ENCODE data around the gene SERGEF.

SERGEF gene

GRCh38 chr11:17748761-17749721 lies 263.8 kb downstream of the SERGEF start:
- H3K4me3 ChIP-seq (ENCODE audit: low read length) = no peak overlapping the region
- TF ChIP-seq ZNF274 (IDR thresholded peaks at IDR 0.05; ENCODE audit: low read depth, low read length) = no peak

DNA sequence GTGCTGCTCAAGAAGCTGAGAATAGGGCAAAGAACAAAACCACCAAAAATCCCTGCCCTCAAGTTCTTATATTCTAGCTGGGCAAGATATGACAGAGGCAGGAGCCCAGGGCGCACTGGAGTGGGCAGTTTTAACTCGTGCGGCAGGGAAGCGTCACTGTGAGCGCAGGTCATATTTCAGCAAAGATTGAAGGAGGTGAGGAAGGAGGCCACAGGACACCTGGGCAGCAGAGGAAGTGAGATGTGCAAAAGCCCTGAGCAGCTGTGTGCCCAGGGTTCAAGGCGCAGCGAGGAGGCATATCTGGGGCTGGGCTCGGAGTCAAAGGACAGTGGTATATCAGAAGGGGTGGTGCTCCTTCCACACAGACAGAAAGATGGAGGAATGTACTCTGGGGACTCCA lies 264.8 kb downstream of the SERGEF start:
- no peak overlapping the region for H3K4me3 ChIP-seq (ENCODE audit: low read length)
- TF ChIP-seq ZNF274 (IDR thresholded peaks at IDR 0.05; ENCODE audit: low read depth, low read length) = no peak

GRCh38 chr11:17747131-17747955 lies 265.5 kb downstream of the SERGEF start:
- TF ChIP-seq ZNF274 (IDR thresholded peaks at IDR 0.05; ENCODE audit: low read depth, low read length) = no peak
- no peak overlapping the region for H3K4me3 ChIP-seq (ENCODE audit: low read length)

DNA sequence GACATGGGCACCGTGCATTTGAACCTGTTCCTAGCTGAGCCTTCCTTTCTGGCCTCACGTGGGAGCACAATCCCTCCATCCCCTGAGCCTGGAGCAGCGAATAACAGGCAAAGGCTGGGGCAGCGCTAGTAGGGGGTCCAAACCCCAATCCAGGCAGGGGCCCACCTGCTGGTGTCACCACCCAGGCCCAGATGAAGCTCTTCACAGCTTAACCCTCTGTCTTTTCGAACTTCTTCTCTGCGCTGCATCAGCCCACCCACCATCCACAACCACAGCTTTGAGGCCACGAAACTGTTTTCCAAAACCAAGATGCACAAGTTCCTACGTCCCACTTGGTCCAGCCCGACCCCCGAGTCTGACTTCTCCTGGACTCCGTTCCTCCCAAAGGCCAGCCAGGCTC lies 266.8 kb downstream of the SERGEF start:
- TF ChIP-seq ZNF274 (IDR thresholded peaks at IDR 0.05; ENCODE audit: low read depth, low read length) = no peak

DNA sequence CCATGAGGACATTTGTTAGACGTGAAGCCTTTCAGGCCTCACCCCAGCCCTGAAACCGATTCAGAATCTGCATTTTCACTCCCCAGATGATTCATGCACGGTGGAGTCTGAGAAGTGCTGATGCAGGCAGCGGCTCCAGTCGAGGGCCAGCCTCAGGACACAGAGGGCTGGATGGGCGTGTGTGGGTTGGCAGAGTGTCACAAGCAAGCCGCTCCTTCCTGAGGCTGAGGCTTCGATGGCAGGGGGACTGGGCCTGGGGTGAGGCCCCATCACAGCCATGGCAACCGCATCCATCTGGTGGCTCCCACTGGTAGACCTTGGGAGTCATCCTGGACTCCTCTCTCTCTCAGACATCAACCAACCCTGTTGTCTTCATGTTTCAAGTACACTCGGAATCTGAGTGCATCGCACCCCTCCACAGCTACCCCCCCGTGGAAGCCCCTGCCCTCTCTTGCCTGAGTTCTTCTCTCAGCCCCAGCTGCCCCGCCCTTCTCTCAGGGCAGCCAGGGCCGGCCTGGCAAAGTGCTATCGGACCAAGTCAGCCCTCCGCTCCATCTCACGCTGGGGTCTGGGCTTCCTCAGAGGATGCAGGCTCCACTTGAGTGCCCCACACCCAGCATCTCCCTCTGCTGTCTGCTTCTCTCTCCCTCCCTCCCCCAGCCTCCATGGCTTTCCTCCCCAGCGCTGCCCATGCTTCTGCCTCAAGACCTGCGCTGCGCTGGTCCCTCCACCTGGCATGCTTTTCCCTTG lies 267.6 kb downstream of the SERGEF start:
- TF ChIP-seq ZNF274 (IDR thresholded peaks at IDR 0.05; ENCODE audit: low read depth, low read length) = no peak
- H3K4me3 ChIP-seq (ENCODE audit: low read length) = no peak overlapping the region

More for the DNA sequence above, 266.8 kb downstream of the SERGEF start:
- H3K4me3 ChIP-seq (ENCODE audit: low read length) = no peak overlapping the region

DNA sequence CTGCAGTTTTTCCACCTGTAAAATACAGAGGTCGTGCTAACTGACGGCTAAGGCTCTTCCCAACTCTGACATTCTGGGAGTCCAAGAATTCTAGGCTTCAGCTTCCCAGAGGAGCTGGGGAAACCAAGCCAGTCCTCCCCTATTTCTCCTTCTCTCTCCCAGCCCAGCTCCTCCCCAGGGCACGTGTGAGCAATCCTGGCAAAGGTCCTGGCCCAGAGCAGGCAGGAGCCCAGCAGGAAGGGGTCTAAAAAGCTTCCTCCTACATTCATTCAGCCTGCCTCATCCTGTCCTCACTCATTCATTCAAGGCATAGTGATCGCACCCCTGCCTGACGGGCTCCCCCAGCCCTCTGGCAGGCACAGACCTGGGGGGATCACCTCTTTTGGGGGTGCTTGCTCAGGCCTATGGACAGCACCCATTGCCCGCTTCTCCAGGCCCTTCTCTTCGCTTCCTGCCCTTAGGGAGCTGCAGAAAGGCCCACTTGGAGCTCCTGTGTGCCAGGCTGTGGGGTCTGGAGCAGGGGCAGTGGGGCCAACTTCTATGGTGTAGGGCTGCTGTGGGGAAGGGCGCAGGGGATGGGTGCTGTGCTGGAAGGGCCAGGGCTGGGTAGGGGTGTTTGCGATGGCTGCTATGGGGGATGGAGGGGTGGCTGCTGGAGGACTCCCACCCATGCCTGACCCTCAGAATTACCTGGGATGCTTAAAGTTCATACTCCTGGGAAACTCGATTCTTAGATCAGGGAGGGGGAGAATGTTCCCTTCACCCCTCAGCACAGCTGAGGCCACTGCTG lies 268.5 kb downstream of the SERGEF start:
- no peak overlapping the region for H3K4me3 ChIP-seq (ENCODE audit: low read length)
- no peak for TF ChIP-seq ZNF274 (IDR thresholded peaks at IDR 0.05; ENCODE audit: low read depth, low read length)

DNA sequence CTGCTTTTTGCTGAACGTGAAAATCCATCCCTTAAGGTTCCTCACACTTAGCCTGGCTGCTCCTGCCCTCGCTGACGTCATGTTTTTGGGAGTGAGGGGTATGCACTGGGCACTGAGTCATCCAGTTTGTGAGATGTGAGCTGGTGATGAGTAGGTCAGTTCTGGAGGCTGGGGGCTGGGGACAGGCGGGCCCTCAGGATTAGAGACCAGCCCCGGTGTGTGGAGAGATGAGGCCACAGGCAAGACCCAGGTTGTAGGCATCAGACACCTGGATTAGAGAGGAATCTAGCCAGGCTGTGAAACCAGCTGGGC lies 269.1 kb downstream of the SERGEF start:
- H3K4me3 ChIP-seq (ENCODE audit: low read length) = no peak overlapping the region
- no peak for TF ChIP-seq ZNF274 (IDR thresholded peaks at IDR 0.05; ENCODE audit: low read depth, low read length)

DNA sequence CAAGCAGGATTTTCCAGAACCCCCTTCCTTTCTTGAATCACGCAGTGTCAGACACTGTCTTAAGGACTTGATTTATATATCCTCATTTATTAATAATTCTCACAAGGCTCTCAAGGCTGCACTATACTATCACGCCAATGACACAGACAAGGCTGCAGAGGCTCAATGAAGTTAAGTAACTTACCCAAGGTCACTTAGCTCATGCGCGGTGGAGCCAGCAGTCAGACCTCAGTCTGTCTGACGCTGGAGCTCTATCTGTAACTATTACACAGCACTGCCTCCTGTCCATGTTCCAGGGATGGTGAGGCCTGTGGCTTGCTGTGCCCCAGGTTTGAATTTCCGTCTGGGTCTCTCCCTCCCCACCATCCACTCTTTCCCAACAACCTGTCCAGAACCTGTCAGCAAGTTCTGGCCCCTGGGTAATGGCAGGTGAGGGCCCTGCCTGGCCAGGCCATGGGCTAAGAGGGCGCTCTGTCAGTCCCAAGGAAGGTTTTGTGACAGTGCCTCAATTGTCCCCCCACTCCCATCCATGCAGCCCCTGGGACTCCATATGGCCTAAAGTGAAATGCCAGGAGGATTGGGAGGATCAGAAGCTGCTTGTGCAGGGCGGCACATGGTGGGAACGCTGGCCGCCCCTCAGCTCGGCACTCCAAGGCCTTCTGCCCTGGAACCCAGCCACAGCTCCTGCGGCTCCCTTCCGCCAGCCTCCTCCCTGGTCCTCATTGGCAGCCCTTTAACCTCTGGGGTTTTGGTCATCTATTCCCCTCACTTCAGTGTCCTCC lies 269.6 kb downstream of the SERGEF start:
- no peak overlapping the region for H3K4me3 ChIP-seq (ENCODE audit: low read length)
- no peak for TF ChIP-seq ZNF274 (IDR thresholded peaks at IDR 0.05; ENCODE audit: low read depth, low read length)

DNA sequence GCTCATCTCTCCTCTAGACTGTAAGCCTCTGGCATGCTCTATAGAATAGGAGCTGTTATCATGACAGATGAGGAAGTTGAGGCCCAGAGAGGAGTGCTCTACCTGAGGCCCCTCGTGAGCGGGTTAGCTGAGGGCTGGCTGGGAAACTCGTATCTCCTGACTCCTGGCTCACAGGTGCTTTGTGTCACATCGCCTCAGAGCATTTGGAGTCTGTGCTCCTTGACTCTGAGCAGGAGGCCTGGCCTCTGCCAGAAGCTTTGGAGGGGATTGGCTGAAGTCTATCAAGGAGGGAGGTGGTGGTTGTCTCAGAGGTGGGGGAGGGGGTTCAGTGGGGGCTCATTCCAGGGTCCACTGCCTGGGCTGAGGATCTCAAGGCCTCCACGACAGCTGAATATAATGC lies 270.8 kb downstream of the SERGEF start:
- no peak overlapping the region for H3K4me3 ChIP-seq (ENCODE audit: low read length)
- TF ChIP-seq ZNF274 (IDR thresholded peaks at IDR 0.05; ENCODE audit: low read depth, low read length) = no peak

DNA sequence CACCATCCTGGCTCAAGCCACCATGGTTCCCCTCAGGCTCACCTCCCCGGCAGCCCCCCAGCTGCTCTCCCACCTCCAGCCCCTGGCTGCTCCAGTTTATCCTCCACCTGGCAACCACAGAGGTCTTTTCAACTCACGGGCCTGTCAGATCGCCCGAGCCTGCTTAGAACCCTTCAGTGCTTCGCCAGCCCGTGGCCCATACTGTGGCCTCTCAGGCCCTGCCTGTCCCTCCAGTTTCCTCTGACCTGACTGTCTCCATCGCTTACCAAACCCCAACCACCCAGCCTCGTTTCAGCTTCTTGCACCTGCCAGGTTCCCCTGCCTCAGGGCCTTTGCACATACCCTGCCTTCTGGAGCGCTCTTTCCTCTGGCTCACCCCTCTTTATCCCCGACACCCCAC lies 271.4 kb downstream of the SERGEF start:
- no peak for TF ChIP-seq ZNF274 (IDR thresholded peaks at IDR 0.05; ENCODE audit: low read depth, low read length)
- no peak overlapping the region for H3K4me3 ChIP-seq (ENCODE audit: low read length)

DNA sequence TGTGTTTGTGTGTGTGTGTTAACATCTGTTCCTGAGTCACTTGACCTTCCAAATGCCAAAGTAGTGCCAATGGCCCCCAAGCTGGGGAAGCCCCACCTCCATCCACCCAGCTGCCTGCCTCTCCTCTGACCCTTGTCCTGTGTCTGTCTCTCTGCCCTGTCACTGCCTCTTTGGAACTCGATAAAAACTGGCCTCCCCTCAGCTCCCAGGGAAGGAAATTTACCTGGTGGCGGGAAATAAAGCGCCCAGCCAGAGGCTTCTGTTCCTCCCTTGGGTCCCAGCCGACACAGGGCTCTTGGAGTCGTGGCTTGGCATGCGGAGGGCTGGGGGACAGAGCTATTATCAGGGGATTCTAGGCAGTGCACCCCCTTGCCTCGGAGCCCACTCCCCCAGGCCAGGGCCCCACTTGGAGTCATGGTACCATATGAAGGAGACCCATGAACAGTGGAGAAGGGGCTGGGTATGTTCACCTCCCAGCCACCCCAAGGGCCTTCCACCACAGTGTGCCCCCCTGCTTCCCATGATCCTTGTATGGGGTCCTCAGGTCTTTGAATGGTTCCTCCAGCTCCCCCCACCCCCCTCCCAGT lies 272.1 kb downstream of the SERGEF start:
- TF ChIP-seq ZNF274 (IDR thresholded peaks at IDR 0.05; ENCODE audit: low read depth, low read length) = no peak
- H3K4me3 ChIP-seq (ENCODE audit: low read length) = no peak overlapping the region

DNA sequence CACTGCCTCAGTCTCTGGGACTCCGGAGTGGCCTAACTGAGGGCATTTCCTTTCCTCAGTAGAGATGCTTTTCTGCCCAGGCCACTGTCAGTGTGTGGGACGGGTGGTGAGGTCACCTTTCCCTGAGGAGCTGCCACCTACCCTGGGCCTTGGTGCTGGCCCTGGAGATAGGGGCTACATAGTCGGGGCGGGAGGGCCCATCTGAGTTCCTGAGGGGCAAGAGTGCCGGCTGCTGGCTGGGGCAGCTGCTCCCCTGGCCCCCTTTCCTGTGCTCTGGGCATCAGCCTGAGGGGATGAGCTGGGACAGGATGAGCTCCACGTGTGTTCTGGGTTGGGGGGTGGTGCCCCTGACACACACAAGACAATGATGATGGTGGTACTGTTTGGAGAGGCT lies 272.9 kb downstream of the SERGEF start:
- H3K4me3 ChIP-seq (ENCODE audit: low read length) = no peak overlapping the region
- no peak for TF ChIP-seq ZNF274 (IDR thresholded peaks at IDR 0.05; ENCODE audit: low read depth, low read length)
